ENCODE measurements around the gene SMIM32.

GRCh38 chr5:136159457-136159856, 33.5 kb downstream of the SMIM32 start:
- TF ChIP-seq CTCF (IDR thresholded peaks at IDR 0.05; ENCODE audit: low read depth, low read length, missing input control) (no peak), TAF1 (conservative IDR thresholded peaks at IDR 0.05) (no peak), FOXA1 (IDR thresholded peaks at IDR 0.05) (no peak), MAX (IDR thresholded peaks at IDR 0.05) (no peak), REST (IDR thresholded peaks at IDR 0.05) (no peak), SP1 (IDR thresholded peaks at IDR 0.05) (no peak), RXRA (IDR thresholded peaks at IDR 0.05) (no peak)
